CD4-positive, alpha-beta T cell treated with Interleukin-21 for 1 hour (primary cell): Measurements from ENCODE around the gene MOK.
"Not testable (repeated sequence)": the region's sequence is repeated elsewhere in the genome, so short reads cannot be mapped to it uniquely, and the experiment has no call there.

ENCODE experiments used
- DNase-seq: peaks from one replicate; pipeline ENCODE4 v3.0.0-alpha.2; 2020

MOK gene

GRCh38 chr14:102280376-102280962, 24.5 kb downstream of the MOK start:
- DNase-seq, result no peak

- DNase-seq, result no peak
Measured at GRCh38 chr14:102279688-102280348, 25.1 kb downstream of the MOK start.

GRCh38 chr14:102279282-102279681, 25.7 kb downstream of the MOK start:
- DNase-seq, result no peak

GRCh38 chr14:102278631-102278935, 26.4 kb downstream of the MOK start:
- no peak for DNase-seq

GRCh38 chr14:102277874-102278630, 26.9 kb downstream of the MOK start:
- DNase-seq, result no peak

- DNase-seq, result no peak
Measured at GRCh38 chr14:102275866-102276265, 29.1 kb downstream of the MOK start.

- no peak for DNase-seq
Measured at GRCh38 chr14:102272392-102272791, 32.6 kb downstream of the MOK start.

GRCh38 chr14:102264775-102265174, 40.2 kb downstream of the MOK start:
- no peak for DNase-seq

GRCh38 chr14:102264355-102264754, 40.6 kb downstream of the MOK start:
- no peak for DNase-seq

- DNase-seq, result no peak
Measured at GRCh38 chr14:102262929-102263462, 42.0 kb downstream of the MOK start.

- DNase-seq, result no peak
Measured at GRCh38 chr14:102258136-102258535, 46.8 kb downstream of the MOK start.

- DNase-seq, result no peak
Measured at GRCh38 chr14:102256716-102257115, 48.2 kb downstream of the MOK start.

GRCh38 chr14:102255401-102256190, 49.4 kb downstream of the MOK start:
- no peak for DNase-seq

- DNase-seq, result no peak
Measured at GRCh38 chr14:102252834-102253801, 51.8 kb downstream of the MOK start.

- no peak for DNase-seq
Measured at GRCh38 chr14:102251161-102251560, 53.8 kb downstream of the MOK start.

GRCh38 chr14:102250636-102251035, 54.3 kb downstream of the MOK start:
- no peak for DNase-seq

- no peak for DNase-seq
Measured at GRCh38 chr14:102249981-102250380, 55.0 kb downstream of the MOK start.

GRCh38 chr14:102249041-102249440, 55.9 kb downstream of the MOK start:
- DNase-seq, result no peak

- no peak for DNase-seq
Measured at GRCh38 chr14:102248121-102248520, 56.8 kb downstream of the MOK start.

- no peak for DNase-seq
Measured at GRCh38 chr14:102246071-102246470, 58.9 kb downstream of the MOK start.

- not testable (repeated sequence) for DNase-seq
Measured at GRCh38 chr14:102243795-102244194, 61.2 kb downstream of the MOK start.

- DNase-seq, result no peak
Measured at GRCh38 chr14:102241147-102241546, 63.8 kb downstream of the MOK start.
